ENCODE measurements around the gene RPL13.
"Not testable (repeated sequence)": the region's sequence is repeated elsewhere in the genome, so short reads cannot be mapped to it uniquely, and the experiment has no call there.

RPL13 gene

DNA sequence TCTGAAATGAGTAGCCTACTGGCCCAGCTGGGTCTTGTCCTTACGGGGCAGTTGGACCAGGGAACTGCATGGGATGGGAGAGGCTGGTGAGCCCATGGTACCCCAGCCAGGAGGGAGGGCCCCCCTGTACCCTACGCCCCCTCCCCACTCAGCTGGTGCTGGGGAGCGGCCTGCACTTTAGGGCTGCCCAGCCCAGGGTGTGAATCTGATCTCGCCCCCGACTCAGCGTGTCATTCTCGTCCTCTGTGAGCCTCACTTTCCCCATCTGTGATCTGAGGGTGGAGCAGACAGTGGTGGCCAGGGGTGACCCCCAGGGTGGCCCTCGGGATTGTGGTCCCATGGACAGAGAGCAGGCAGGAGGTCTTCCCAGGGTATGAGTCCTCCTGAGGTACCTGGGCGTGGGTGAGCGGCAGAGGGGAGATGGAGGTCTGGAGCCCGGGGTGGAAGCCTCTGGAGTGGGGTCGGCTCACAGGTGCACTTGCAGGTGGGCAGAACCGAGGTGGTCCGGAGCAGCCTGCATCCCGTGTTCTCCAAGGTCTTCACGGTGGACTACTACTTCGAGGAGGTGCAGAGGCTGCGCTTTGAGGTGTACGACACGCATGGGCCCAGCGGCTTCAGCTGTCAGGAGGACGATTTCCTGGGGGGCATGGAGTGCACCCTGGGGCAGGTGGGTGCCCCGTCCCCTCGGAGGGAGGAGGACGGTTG, 16.7 kb downstream of the RPL13 start:
- no peak for DNase-seq

- no peak for DNase-seq
These were observed 18.9 kb downstream of the RPL13 start for GRCh38 chr16:89579351-89579750.

DNA sequence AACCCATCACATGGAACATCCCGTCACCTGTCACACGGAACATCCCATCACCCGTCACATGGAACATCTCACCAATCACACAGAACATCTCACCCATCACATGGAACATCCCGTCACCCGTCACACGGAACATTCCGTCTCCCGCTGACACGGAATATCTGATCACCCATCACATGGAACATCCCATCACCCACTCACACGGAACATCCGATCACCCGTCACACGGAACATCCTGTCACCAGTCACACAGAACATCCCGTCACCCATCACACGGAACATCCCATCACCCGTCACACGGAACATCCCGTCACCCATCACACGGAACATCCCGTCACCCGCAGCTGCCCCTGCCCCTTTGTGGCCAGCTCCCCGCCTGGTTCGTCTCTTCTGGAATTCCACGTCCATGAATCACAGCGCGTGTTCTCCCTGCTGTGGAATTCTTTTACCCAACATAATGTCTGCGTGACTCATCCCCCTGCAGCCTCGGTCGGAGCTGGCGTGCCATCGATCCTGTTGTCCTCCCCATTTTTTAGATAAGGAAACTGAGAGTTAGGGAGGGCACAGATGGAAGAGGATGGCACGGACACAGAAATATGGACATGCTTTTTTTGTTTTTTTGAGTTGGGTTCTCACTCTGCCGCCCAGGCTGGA, 20.7 kb downstream of the RPL13 start:
- DNase-seq: no peak

- DNase-seq: no peak
These were observed 21.5 kb downstream of the RPL13 start for GRCh38 chr16:89581861-89582563.

- DNase-seq: no peak
These were observed 22.2 kb downstream of the RPL13 start for GRCh38 chr16:89582614-89583196.

DNA sequence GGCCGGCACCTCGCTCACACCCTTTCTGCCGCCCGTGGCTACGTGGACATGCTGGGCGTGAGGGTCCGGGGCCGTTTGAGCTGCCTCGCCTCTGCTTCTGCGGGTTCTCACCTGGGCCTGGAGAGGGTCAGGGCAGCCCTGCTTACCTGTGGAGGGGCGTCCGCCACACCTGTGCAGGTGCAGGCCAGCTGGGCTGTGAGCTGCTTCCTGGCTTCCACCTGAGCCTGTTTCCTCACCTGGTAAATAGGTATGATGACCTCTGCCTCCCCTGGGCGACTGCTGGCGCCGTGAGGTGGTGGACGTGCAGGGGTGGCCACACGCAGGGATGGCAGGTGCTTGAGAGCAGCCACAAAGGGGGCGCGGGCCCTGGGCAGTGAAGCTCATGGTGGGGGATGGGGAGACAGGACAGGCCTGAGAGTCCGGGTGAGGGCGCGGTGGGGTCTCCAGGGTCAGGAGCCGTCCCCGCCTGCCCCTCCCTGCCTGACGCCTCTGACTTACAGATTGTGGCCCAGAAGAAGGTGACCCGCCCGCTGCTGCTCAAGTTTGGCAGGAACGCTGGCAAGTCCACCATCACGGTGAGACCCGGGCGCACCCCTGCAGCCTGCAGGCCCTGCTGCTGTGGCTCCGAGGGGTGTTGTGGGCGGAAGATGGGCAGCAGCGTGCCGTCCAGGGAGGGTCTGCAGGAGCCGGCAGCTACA, 22.9 kb downstream of the RPL13 start:
- DNase-seq: no peak

DNA sequence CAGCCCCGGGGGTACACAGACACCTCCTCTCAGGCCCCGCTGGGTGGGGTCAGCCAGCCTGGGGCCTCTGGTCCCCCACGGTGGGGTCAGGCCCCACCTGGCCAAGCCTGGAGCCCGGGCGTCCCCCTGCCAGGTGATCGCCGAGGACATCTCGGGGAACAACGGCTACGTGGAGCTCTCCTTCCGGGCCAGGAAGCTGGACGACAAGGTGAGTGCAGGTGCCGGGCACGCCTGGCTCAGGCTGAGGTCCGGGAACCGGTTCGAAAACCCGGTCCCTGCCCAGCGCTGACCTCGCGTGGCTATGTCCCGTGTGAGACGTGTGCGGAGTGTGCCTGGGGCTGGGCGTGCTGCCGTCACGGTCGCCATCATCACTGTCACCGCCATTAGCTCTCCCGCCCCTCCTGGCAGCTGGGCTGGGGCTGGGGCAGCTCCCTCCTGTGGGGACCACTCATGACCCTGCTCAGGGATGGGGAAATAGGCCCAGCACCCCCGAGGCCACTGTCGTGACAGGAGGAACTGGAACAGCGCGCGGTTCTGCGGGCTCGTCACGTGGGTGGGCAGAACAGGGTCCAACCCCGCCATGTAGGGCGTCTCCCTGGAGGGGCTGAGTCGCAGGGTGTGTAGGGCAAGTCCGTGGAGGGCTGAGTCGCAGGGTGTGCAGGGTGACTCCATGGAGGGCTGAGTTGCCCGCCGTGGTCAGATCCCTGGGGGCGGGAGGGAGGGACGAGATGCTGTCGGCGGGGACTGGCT, 23.6 kb downstream of the RPL13 start:
- no peak for DNase-seq

- no peak for DNase-seq
These were observed 24.5 kb downstream of the RPL13 start for GRCh38 chr16:89584768-89585549.

GRCh38 chr16:89586218-89586617, 25.7 kb downstream of the RPL13 start:
- DNase-seq: no peak

GRCh38 chr16:89586853-89587252, 26.4 kb downstream of the RPL13 start:
- no peak for DNase-seq

DNA sequence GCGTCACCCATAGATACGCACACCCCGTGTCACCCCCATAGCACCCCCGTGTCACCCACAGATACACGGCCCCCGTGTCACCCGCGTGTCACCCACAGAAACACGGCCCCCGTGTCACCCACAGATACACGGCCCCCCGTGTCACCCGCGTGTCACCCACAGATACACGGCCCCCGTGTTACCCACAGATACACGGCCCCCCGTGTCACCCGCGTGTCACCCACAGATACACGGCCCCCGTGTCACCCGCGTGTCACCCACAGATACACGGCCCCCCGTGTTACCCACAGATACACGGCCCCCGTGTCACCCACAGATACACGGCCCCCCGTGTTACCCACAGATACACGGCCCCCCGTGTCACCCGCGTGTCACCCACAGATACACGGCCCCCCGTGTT, 27.2 kb downstream of the RPL13 start:
- DNase-seq: not testable (repeated sequence)

DNA sequence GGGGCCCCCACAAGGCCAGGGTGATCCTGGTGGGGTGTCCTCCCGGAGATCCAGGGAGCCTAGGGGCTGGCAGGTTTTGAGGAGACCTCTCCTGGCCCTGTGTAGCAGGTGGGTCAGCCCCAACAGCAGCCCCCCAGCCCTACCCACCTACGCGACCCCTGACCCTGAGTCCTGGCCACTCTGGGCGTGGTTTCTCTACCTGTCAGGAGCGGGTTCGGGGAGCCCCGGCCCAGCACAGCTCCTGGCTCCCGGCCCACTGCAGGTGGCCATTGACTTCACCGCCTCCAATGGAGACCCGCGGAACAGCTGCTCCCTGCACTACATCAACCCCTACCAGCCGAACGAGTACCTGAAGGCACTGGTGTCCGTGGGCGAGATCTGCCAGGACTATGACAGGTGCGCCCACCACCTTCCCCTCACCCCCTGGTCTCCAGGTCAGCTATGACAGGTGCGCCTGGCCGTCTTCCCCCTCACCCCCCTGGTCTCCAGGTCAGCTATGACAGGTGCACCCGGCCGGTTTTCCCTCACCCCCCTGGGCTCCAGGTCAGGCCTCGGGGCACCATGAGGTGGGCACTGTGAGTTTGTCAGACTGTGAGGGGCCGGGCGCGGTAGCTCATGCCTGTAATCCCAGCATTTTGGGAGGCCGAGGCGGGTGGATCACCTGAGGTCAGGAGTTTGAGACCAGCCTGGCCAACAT, 28.1 kb downstream of the RPL13 start:
- DNase-seq: no peak

DNA sequence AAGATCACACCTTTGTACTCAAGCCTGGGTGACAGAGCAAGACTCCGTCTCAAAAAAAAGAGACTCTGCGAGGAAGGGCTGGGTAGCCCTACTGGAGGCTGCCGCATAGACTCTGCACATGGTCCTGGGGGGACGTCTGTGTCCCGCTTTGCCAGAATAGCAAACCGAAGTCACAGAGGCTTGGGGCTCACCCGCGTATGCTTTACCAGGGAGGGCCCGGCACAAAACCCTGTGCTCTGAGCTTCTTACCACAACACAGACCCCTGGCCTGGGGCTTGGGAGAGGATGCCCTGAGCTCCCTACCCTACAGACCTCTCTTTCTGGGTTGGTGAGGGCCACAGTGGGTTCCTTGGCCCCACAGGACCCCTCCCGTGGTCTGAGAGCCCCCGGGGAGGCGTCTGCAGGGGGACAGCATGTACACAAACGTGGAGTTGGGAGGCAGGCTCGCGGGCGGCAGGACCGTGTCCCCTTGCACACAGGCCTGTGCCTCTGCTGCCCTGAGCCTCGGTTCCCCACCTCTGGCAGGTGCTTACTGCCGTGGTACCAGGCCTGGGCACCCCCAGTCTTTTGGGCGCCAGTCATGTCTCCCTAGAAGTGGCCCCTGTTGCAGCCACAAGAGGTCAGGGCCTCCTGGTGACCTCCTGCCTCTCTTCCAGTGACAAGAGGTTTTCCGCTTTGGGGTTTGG, 28.9 kb downstream of the RPL13 start:
- no peak for DNase-seq

GRCh38 chr16:89593841-89594240, 33.4 kb downstream of the RPL13 start:
- no peak for DNase-seq

GRCh38 chr16:89595330-89596060, 35.0 kb downstream of the RPL13 start:
- no peak for DNase-seq

DNA sequence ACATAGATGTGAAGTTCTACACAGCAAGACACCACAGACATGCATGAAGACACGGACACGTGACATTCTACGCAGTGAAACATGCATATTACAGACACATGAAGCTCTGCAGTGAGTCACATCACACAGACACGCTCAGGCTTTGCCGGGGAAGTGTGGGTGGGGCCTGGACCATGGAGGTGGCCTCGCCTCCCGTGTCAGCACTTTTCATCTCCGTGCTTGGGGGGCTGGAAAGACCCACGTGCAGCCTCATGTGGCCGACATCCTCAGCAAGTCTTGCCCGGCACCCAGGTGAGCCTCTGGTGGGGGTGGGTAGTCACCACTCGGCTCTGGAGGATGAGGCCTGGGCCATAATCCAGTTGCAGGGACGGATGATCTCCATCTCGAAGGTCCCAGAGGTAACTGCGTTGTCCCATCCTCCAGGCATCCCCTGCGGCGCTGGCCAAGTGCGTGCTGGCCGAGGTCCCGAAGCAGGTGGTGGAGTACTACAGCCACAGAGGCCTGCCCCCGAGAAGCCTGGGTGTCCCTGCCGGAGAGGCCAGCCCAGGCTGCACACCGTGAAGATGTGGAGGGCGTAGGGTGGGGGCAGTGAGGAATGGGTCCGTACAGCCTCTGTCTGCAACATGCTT, 35.7 kb downstream of the RPL13 start:
- no peak for DNase-seq

GRCh38 chr16:89596957-89597649, 36.6 kb downstream of the RPL13 start:
- no peak for DNase-seq

DNA sequence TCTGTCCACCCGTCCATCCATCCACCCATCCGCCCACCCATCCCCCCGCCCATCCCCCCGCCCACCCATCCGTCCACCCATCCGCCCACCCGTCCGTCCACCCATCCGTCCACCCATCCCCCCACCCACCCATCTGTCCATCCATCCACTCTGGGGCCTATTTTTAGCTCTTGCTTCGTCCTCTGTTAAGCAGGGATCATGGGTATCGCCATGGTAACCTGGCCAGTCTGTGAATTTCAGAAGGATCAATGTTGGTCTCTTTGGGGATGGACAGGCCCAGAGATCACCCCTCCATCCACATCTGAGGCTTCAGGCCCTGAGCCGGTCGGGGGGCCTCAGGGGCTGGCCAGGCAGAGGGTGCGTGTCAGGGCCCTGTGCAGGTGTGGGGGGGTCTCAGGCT, 37.7 kb downstream of the RPL13 start:
- no peak for DNase-seq
